Caco-2 (cell line): Measurements from ENCODE around the gene CDH10. TPM values are rescaled to one million over a fixed set of nuclear protein-coding genes. Genes with fewer than 3 reads are reported as not detected.

ENCODE experiments used
- BruUV-seq: library from RNA; stranded (reverse); fragments of 400-500 nt; replicated peaks from 2 replicates; lab custom pipeline; 2021; lab: Mats Ljungman, UMichigan
- CTCF ChIA-PET: fragments of 300-600 bp; sonication (Branson Sonifier 250); formaldehyde crosslinking; loops from one replicate; lab custom pipeline; 2022; ENCODE audit warnings: antibody characterized with exemption; lab: Charles Lee
- POLR2A ChIA-PET: fragments of 300-600 bp; sonication (Branson Sonifier 250); formaldehyde crosslinking; loops from one replicate; lab custom pipeline; 2022; ENCODE audit warnings: antibody characterized with exemption; lab: Charles Lee
- DNase-seq, 2 experiments: peaks; one replicate each; pipeline versions ENCODE4 v3.0.0 to v3.0.0-alpha.2; 2020 to 2022
- H3K27me3 ChIP-seq: replicated peaks from 2 replicates; pipeline ENCODE4 v1.6.0; 2011; ENCODE audit warnings: low read length; ENCODE audit not compliant: control insufficient read depth, insufficient read depth
- H3K36me3 ChIP-seq: 2 replicates; pipeline ENCODE4 v1.5.1; 2011; ENCODE audit warnings: low read length; ENCODE audit not compliant: control insufficient read depth, insufficient read depth
- H3K4me1 ChIP-seq: fragments of 250-450 bp; sonication (Bioruptor Pico); 2 replicates; pipeline ENCODE4 v1.5.1; 2020; ENCODE audit warnings: mild to moderate bottlenecking
- H3K4me3 ChIP-seq: 2 replicates; pipeline ENCODE4 v1.5.1; 2011; ENCODE audit warnings: low read depth, mild to moderate bottlenecking, control low read depth, low read length
- H3K9me3 ChIP-seq: fragments of 250-450 bp; sonication (Bioruptor Pico); 2 replicates; pipeline ENCODE4 v1.5.1; 2020; ENCODE audit warnings: mild to moderate bottlenecking, moderate library complexity
- H3K27ac Mint-ChIP-seq: one replicate; pipeline ENCODE4 v1.8.0; 2022; ENCODE audit warnings: mixed read lengths; ENCODE audit not compliant: unreplicated experiment
- H3K27me3 Mint-ChIP-seq: one replicate; pipeline ENCODE4 v1.8.0; 2022; ENCODE audit warnings: mixed read lengths; ENCODE audit not compliant: insufficient read depth, unreplicated experiment
- H3K36me3 Mint-ChIP-seq: one replicate; pipeline ENCODE4 v1.8.0; 2022; ENCODE audit warnings: mild to moderate bottlenecking, mixed read lengths; ENCODE audit not compliant: insufficient read depth, unreplicated experiment
- H3K4me1 Mint-ChIP-seq: one replicate; pipeline ENCODE4 v1.8.0; 2022; ENCODE audit warnings: low read depth, mixed read lengths; ENCODE audit not compliant: unreplicated experiment
- H3K4me3 Mint-ChIP-seq: one replicate; pipeline ENCODE4 v1.8.0; 2022; ENCODE audit warnings: mild to moderate bottlenecking, moderate library complexity, mixed read lengths; ENCODE audit not compliant: unreplicated experiment
- H3K9me3 Mint-ChIP-seq: one replicate; pipeline ENCODE4 v1.8.0; 2022; ENCODE audit warnings: mixed read lengths; ENCODE audit not compliant: unreplicated experiment
- intact Hi-C: fragments of 100-400 bp; cut with micrococcal nuclease; formaldehyde crosslinking; loops from one replicate; pipeline ENCODE4 v1.10.0; 2022; ENCODE audit not compliant: unreplicated experiment
- total RNA-seq: library from RNA; stranded (reverse); gene quantifications from 2 replicates; pipeline ENCODE4 v1.2.3, GENCODE V29; 2022
- TF ChIP-seq, protein P1 (sequence below), 2 experiments: fragments of 200-600 bp in 1 of 2; IDR thresholded peaks; 1 replicate in 1 of 2; 2 replicates in 1 of 2; pipeline versions ENCODE4 v1.5.1 to v1.8.0; 2011 to 2022; ENCODE audit warnings: antibody characterized with exemption in 1 of 2, control low read depth in 1 of 2, inconsistent platforms in 1 of 2, low read depth in 1 of 2, low read length in 1 of 2, mild to moderate bottlenecking in 1 of 2, moderate library complexity in 1 of 2; ENCODE audit not compliant: insufficient read depth in 1 of 2, severe bottlenecking in 1 of 2, unreplicated experiment in 1 of 2

The CDH10 gene
- total RNA-seq, 1 experiment from 2014 or later, result not detected

DNA sequence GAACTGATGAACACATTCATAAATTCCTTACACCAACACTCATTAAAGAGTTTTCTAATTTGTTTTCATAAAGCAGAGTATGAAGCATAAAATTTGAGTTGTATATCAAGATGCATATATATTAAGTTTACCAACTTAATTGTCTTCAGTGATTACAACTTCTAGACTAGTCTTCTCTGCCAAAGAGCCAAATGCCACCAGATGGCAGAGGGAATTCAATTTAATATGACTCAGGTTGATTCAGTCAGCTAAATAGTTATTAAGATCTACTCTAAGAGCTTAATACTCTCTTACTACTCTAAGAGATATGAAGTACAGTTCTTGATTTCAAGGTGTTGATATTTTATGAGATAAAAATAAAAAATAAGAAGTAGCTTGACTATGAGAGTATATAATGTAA lies 53.4 kb downstream of the CDH10 start:
- no TSS peak for BruUV-seq
- DNase-seq, result no peak
- H3K27me3 ChIP-seq, result no peaks in the 10 kb centered on the region
- Mint-ChIP-seq H3K9me3 (no peaks in the 10 kb centered on the region), H3K4me3 (no peak overlapping the region), H3K27me3 (no peaks in the 10 kb centered on the region), H3K27ac (no peak overlapping the region), H3K4me1 (no peaks in the 10 kb centered on the region), H3K36me3 (no peaks in the 10 kb centered on the region)
- H3K9me3 ChIP-seq, result no peaks in the 10 kb centered on the region
- H3K36me3 ChIP-seq, result no peaks in the 10 kb centered on the region
- TF ChIP-seq, protein P1, sequence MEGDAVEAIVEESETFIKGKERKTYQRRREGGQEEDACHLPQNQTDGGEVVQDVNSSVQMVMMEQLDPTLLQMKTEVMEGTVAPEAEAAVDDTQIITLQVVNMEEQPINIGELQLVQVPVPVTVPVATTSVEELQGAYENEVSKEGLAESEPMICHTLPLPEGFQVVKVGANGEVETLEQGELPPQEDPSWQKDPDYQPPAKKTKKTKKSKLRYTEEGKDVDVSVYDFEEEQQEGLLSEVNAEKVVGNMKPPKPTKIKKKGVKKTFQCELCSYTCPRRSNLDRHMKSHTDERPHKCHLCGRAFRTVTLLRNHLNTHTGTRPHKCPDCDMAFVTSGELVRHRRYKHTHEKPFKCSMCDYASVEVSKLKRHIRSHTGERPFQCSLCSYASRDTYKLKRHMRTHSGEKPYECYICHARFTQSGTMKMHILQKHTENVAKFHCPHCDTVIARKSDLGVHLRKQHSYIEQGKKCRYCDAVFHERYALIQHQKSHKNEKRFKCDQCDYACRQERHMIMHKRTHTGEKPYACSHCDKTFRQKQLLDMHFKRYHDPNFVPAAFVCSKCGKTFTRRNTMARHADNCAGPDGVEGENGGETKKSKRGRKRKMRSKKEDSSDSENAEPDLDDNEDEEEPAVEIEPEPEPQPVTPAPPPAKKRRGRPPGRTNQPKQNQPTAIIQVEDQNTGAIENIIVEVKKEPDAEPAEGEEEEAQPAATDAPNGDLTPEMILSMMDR (IDR thresholded peaks at IDR 0.05; ENCODE audit: insufficient read depth in 1 of 2, low read depth in 1 of 2, low read length in 1 of 2, severe bottlenecking in 1 of 2, unreplicated experiment in 1 of 2), result no peak
- intact Hi-C loops, result no loop called here
- no peak overlapping the region for H3K4me3 ChIP-seq
- ChIA-PET CTCF (no interaction called here), POLR2A (no interaction called here)
- no peaks in the 10 kb centered on the region for H3K4me1 ChIP-seq

DNA sequence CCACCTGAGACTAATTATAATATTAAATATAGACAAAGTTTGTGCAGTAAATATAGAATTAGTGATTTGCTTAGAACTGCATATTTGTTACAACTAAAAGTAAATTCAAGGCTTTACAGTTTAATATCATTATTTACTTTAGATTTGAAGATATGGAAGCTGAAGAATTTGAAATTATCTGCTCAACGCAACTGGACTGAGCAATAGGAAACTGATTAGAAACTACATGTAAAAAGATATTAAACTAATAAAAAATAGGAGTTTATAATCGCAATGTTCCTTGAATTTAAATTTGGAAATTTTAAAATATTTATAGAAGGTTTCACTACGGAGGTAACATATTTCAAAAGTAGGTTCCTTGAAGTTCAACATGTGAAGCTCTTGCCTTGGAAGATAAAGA lies 55.2 kb downstream of the CDH10 start:
- no peaks in the 10 kb centered on the region for H3K9me3 Mint-ChIP-seq
- ChIA-PET POLR2A (no interaction called here), CTCF (no interaction called here)
- Histone ChIP-seq H3K27me3 (no peaks in the 10 kb centered on the region), H3K4me1 (no peaks in the 10 kb centered on the region), H3K9me3 (no peaks in the 10 kb centered on the region), H3K4me3 (no peak overlapping the region), H3K36me3 (no peaks in the 10 kb centered on the region)
- TF ChIP-seq, protein P1 (IDR thresholded peaks at IDR 0.05; ENCODE audit: insufficient read depth in 1 of 2, low read depth in 1 of 2, low read length in 1 of 2, severe bottlenecking in 1 of 2, unreplicated experiment in 1 of 2), result no peak
- no peak for DNase-seq
- no peak overlapping the region for H3K4me3 Mint-ChIP-seq
- BruUV-seq, result no TSS peak
- no peaks in the 10 kb centered on the region for H3K27me3 Mint-ChIP-seq
- H3K27ac Mint-ChIP-seq, result no peak overlapping the region
- intact Hi-C loops, result no loop called here
- no peaks in the 10 kb centered on the region for H3K36me3 Mint-ChIP-seq
- H3K4me1 Mint-ChIP-seq, result no peaks in the 10 kb centered on the region

DNA sequence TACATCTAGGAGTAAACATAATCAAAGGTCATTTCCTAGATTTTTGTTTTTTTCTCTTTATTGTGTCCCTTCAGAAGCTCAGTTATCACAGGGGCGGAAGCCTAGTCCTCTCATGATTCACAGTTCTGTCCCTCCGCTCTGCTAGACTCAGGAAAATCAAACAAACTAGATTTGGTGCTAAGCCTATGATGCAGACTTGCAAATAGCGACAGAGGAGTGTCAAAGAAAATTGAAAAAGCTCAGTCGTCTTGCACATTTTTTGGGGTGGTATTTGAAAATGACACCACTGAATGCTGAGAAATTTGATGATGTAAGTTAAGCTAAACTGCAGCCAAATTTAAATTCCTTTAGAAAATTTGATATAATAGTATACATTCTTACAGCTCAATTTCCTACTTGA lies 59.0 kb downstream of the CDH10 start:
- Mint-ChIP-seq H3K27ac (no peak overlapping the region), H3K27me3 (no peaks in the 10 kb centered on the region), H3K4me1 (no peaks in the 10 kb centered on the region), H3K9me3 (no peaks in the 10 kb centered on the region), H3K4me3 (no peak overlapping the region), H3K36me3 (no peaks in the 10 kb centered on the region)
- intact Hi-C loops, result no loop called here
- Histone ChIP-seq H3K27me3 (no peaks in the 10 kb centered on the region), H3K4me3 (no peak overlapping the region), H3K36me3 (no peaks in the 10 kb centered on the region), H3K4me1 (no peaks in the 10 kb centered on the region), H3K9me3 (no peaks in the 10 kb centered on the region)
- POLR2A ChIA-PET, result no interaction called here
- CTCF ChIA-PET, result no interaction called here
- TF ChIP-seq, protein P1 (IDR thresholded peaks at IDR 0.05; ENCODE audit: insufficient read depth in 1 of 2, low read depth in 1 of 2, low read length in 1 of 2, severe bottlenecking in 1 of 2, unreplicated experiment in 1 of 2), result no peak
- no peak for DNase-seq
- no TSS peak for BruUV-seq
